ENCODE results near the gene TNRC6A.
"Not testable (repeated sequence)": the region's sequence is repeated elsewhere in the genome, so short reads cannot be mapped to it uniquely, and the experiment has no call there.

The TNRC6A gene

GRCh38 chr16:24800586-24800985 lies 71.1 kb downstream of the TNRC6A start:
- Histone ChIP-seq H3K4me3 (ENCODE audit: insufficient read depth, low read depth, low read length, poor library complexity, severe bottlenecking) (no peak overlapping the region), H3K27me3 (replicated peaks; ENCODE audit: control insufficient read depth, insufficient read depth, low read length, poor library complexity, severe bottlenecking) (no peaks in the 10 kb centered on the region), H3K9me3 (ENCODE audit: control insufficient read depth, low read length) (no peaks in the 10 kb centered on the region), H3K36me3 (ENCODE audit: control insufficient read depth, insufficient read depth, low read length) (peaks cover 89% of the 10 kb centered on the region), H3K27ac (ENCODE audit: insufficient read depth, low read length, poor library complexity, severe bottlenecking) (no peak overlapping the region), H3K4me1 (ENCODE audit: control insufficient read depth, insufficient read depth, low read length, poor library complexity, severe bottlenecking) (no peaks in the 10 kb centered on the region)
- no peak for DNase-seq

GRCh38 chr16:24801761-24802302 lies 72.4 kb downstream of the TNRC6A start:
- Histone ChIP-seq H3K4me3 (ENCODE audit: insufficient read depth, low read depth, low read length, poor library complexity, severe bottlenecking) (no peak overlapping the region), H3K4me1 (ENCODE audit: control insufficient read depth, insufficient read depth, low read length, poor library complexity, severe bottlenecking) (no peaks in the 10 kb centered on the region), H3K36me3 (ENCODE audit: control insufficient read depth, insufficient read depth, low read length) (peaks cover 91% of the 10 kb centered on the region), H3K27me3 (replicated peaks; ENCODE audit: control insufficient read depth, insufficient read depth, low read length, poor library complexity, severe bottlenecking) (no peaks in the 10 kb centered on the region), H3K27ac (ENCODE audit: insufficient read depth, low read length, poor library complexity, severe bottlenecking) (no peak overlapping the region), H3K9me3 (ENCODE audit: control insufficient read depth, low read length) (no peaks in the 10 kb centered on the region)
- no peak for DNase-seq

DNA sequence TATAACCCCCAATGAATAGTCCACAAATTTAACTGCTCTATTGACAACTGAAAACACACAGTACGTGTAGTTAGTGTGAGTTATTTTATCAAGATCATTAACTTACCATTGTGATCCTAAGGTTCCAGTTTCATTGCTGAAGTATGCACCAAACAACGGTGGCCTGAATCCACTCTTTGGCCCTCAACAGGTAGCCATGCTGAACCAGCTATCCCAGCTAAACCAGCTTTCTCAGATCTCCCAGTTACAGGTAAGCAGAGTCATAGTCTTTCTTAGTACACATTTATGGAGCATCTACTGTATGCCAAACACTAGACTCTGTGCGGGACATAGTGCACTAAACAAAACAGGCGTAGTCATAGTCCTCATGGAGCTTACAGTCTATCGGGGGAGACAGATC lies 76.0 kb downstream of the TNRC6A start:
- Histone ChIP-seq H3K27me3 (replicated peaks; ENCODE audit: control insufficient read depth, insufficient read depth, low read length, poor library complexity, severe bottlenecking) (no peaks in the 10 kb centered on the region), H3K4me3 (ENCODE audit: insufficient read depth, low read depth, low read length, poor library complexity, severe bottlenecking) (no peak overlapping the region), H3K4me1 (ENCODE audit: control insufficient read depth, insufficient read depth, low read length, poor library complexity, severe bottlenecking) (no peaks in the 10 kb centered on the region), H3K9me3 (ENCODE audit: control insufficient read depth, low read length) (no peaks in the 10 kb centered on the region), H3K36me3 (ENCODE audit: control insufficient read depth, insufficient read depth, low read length) (peaks cover 90% of the 10 kb centered on the region), H3K27ac (ENCODE audit: insufficient read depth, low read length, poor library complexity, severe bottlenecking) (no peak overlapping the region)
- DNase-seq, result no peak

GRCh38 chr16:24807301-24807700 lies 77.8 kb downstream of the TNRC6A start:
- DNase-seq, result no peak
- Histone ChIP-seq H3K9me3 (ENCODE audit: control insufficient read depth, low read length) (no peaks in the 10 kb centered on the region), H3K27me3 (replicated peaks; ENCODE audit: control insufficient read depth, insufficient read depth, low read length, poor library complexity, severe bottlenecking) (no peaks in the 10 kb centered on the region), H3K4me1 (ENCODE audit: control insufficient read depth, insufficient read depth, low read length, poor library complexity, severe bottlenecking) (no peaks in the 10 kb centered on the region), H3K36me3 (ENCODE audit: control insufficient read depth, insufficient read depth, low read length) (peaks cover 91% of the 10 kb centered on the region), H3K27ac (ENCODE audit: insufficient read depth, low read length, poor library complexity, severe bottlenecking) (no peak overlapping the region), H3K4me3 (ENCODE audit: insufficient read depth, low read depth, low read length, poor library complexity, severe bottlenecking) (no peak overlapping the region)

DNA sequence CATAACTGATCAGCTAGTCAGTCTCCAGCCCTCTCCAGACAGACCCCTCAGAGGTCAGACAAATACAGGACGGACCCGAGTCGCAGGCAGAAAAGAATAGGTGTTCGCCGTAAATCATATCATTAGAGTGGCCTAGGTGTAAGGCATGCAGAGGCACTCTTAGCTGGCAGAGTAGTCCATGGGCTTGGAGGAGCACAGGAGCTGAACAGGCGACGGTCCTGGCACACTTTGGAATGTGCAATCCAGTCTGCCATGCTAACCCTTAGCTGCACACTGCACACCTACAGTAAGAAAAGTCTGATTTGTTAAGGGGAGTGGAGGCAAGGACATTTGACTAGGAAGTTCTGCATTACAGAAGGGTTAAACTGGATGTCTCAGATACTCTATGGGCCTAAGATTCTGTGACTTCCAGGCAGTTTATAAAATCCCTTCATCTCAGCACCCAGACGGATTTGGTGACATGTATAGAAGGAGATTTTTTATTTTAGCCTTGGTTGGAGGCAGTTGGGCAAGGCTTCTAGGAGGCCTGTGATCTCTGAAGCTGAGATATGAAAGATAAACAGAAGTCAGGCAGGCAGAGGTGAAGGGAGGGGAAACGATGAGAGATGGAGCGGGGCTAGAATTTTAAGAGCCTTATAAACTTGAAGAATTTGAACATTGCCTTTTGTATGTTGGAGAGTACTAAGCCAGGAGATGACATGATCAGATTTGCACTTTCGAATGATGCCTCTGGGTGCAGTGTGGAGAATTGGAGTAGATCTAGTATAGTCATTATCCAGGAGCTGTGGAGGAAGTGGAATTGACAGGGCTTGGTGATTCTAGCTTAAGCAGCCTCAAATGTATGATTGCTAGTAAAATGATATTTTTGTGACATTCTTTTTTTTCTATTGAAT lies 81.7 kb downstream of the TNRC6A start:
- Histone ChIP-seq H3K4me3 (ENCODE audit: insufficient read depth, low read depth, low read length, poor library complexity, severe bottlenecking) (no peak overlapping the region), H3K4me1 (ENCODE audit: control insufficient read depth, insufficient read depth, low read length, poor library complexity, severe bottlenecking) (no peaks in the 10 kb centered on the region), H3K9me3 (ENCODE audit: control insufficient read depth, low read length) (no peaks in the 10 kb centered on the region), H3K36me3 (ENCODE audit: control insufficient read depth, insufficient read depth, low read length) (peaks cover 91% of the 10 kb centered on the region), H3K27me3 (replicated peaks; ENCODE audit: control insufficient read depth, insufficient read depth, low read length, poor library complexity, severe bottlenecking) (no peaks in the 10 kb centered on the region), H3K27ac (ENCODE audit: insufficient read depth, low read length, poor library complexity, severe bottlenecking) (no peak overlapping the region)
- DNase-seq, result no peak

DNA sequence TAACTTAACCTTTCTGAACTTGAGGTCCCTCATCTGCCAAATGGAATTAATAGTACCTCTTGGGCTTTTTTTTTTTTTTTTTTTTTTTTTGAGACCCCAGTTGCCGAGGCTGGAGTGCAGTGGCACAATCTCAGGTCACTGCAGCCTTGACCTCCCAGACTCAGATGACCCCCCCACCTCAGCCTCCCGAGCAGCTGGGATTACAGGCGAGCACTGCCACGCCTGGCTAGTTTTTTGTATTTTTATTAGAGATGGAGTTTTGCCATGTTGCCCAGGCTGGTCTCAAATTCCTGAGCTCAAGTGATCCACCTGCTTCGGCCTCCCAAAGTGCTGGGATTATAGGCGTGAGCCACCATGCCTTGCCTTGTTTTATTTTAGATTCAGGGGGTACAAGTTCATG lies 83.4 kb downstream of the TNRC6A start:
- H3K4me1 ChIP-seq (ENCODE audit: control insufficient read depth, insufficient read depth, low read length, poor library complexity, severe bottlenecking); H3K27ac ChIP-seq (ENCODE audit: insufficient read depth, low read length, poor library complexity, severe bottlenecking); H3K4me3 ChIP-seq (ENCODE audit: insufficient read depth, low read depth, low read length, poor library complexity, severe bottlenecking); H3K27me3 ChIP-seq (replicated peaks; ENCODE audit: control insufficient read depth, insufficient read depth, low read length, poor library complexity, severe bottlenecking); DNase-seq; H3K9me3 ChIP-seq (ENCODE audit: control insufficient read depth, low read length): not testable (repeated sequence)
- H3K36me3 ChIP-seq (ENCODE audit: control insufficient read depth, insufficient read depth, low read length), result peaks cover 90% of the 10 kb centered on the region

- Histone ChIP-seq H3K4me1 (ENCODE audit: control insufficient read depth, insufficient read depth, low read length, poor library complexity, severe bottlenecking) (no peaks in the 10 kb centered on the region), H3K27me3 (replicated peaks; ENCODE audit: control insufficient read depth, insufficient read depth, low read length, poor library complexity, severe bottlenecking) (no peaks in the 10 kb centered on the region), H3K27ac (ENCODE audit: insufficient read depth, low read length, poor library complexity, severe bottlenecking) (no peak overlapping the region), H3K4me3 (ENCODE audit: insufficient read depth, low read depth, low read length, poor library complexity, severe bottlenecking) (no peak overlapping the region), H3K9me3 (ENCODE audit: control insufficient read depth, low read length) (no peaks in the 10 kb centered on the region), H3K36me3 (ENCODE audit: control insufficient read depth, insufficient read depth, low read length) (peaks cover 91% of the 10 kb centered on the region)
- no peak for DNase-seq
Measured at GRCh38 chr16:24815021-24815420, 85.6 kb downstream of the TNRC6A start.

DNA sequence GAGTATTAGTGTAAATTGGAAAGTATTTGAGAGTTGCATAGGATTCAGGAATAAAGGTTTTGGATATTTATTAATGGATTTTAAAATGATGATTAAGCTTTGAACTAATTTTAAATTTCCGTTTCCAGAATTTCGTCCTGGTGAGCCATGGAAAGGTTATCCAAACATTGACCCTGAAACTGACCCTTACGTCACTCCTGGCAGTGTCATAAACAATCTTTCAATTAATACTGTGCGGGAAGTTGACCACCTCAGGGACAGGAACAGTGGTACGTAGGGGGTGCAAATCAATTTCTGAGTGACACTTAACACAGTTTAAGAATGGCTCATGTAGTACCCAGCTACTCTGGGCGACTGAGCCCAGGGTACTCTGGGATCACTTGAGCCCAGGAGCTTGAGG lies 87.2 kb downstream of the TNRC6A start:
- Histone ChIP-seq H3K36me3 (ENCODE audit: control insufficient read depth, insufficient read depth, low read length) (peaks cover 93% of the 10 kb centered on the region), H3K4me1 (ENCODE audit: control insufficient read depth, insufficient read depth, low read length, poor library complexity, severe bottlenecking) (no peaks in the 10 kb centered on the region), H3K4me3 (ENCODE audit: insufficient read depth, low read depth, low read length, poor library complexity, severe bottlenecking) (no peak overlapping the region), H3K27me3 (replicated peaks; ENCODE audit: control insufficient read depth, insufficient read depth, low read length, poor library complexity, severe bottlenecking) (no peaks in the 10 kb centered on the region), H3K9me3 (ENCODE audit: control insufficient read depth, low read length) (no peaks in the 10 kb centered on the region), H3K27ac (ENCODE audit: insufficient read depth, low read length, poor library complexity, severe bottlenecking) (no peak overlapping the region)
- DNase-seq, result no peak

- Histone ChIP-seq H3K27me3 (replicated peaks; ENCODE audit: control insufficient read depth, insufficient read depth, low read length, poor library complexity, severe bottlenecking) (no peaks in the 10 kb centered on the region), H3K27ac (ENCODE audit: insufficient read depth, low read length, poor library complexity, severe bottlenecking) (no peak overlapping the region), H3K9me3 (ENCODE audit: control insufficient read depth, low read length) (no peaks in the 10 kb centered on the region), H3K36me3 (ENCODE audit: control insufficient read depth, insufficient read depth, low read length) (peaks cover 92% of the 10 kb centered on the region), H3K4me3 (ENCODE audit: insufficient read depth, low read depth, low read length, poor library complexity, severe bottlenecking) (no peak overlapping the region), H3K4me1 (ENCODE audit: control insufficient read depth, insufficient read depth, low read length, poor library complexity, severe bottlenecking) (no peaks in the 10 kb centered on the region)
- no peak for DNase-seq
Measured at GRCh38 chr16:24819462-24820040, 90.1 kb downstream of the TNRC6A start.

DNA sequence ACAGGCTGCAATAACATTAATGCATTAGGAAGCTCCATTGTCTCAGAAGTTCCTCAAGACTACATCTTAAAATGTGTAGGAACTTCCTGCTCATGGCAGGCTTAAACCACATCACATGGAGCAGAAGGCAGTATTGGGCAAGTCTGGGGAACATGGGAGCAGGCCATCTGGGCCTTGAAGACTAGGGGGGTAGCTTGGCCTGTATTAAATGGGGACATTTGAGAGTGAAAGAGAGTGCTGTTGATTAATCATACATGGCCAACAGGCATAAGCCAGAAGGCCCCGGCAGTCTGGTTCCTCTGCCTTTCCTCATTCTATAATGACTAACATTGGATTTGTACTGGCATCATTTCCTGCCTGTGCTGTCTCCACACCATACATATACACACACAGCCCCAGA lies 91.1 kb downstream of the TNRC6A start:
- peaks cover 84% of the 10 kb centered on the region for H3K36me3 ChIP-seq (ENCODE audit: control insufficient read depth, insufficient read depth, low read length)
- H3K27me3 ChIP-seq (replicated peaks; ENCODE audit: control insufficient read depth, insufficient read depth, low read length, poor library complexity, severe bottlenecking), result no peaks in the 10 kb centered on the region
- no peaks in the 10 kb centered on the region for H3K4me1 ChIP-seq (ENCODE audit: control insufficient read depth, insufficient read depth, low read length, poor library complexity, severe bottlenecking)
- no peak for DNase-seq
- no peak overlapping the region for H3K4me3 ChIP-seq (ENCODE audit: insufficient read depth, low read depth, low read length, poor library complexity, severe bottlenecking)
- no peaks in the 10 kb centered on the region for H3K9me3 ChIP-seq (ENCODE audit: control insufficient read depth, low read length)
- H3K27ac ChIP-seq (ENCODE audit: insufficient read depth, low read length, poor library complexity, severe bottlenecking), result no peak overlapping the region
